ENCODE data around the gene MT1G.
"Not testable (repeated sequence)": the region's sequence is repeated elsewhere in the genome, so short reads cannot be mapped to it uniquely, and the experiment has no call there.

Gene MT1G

DNA sequence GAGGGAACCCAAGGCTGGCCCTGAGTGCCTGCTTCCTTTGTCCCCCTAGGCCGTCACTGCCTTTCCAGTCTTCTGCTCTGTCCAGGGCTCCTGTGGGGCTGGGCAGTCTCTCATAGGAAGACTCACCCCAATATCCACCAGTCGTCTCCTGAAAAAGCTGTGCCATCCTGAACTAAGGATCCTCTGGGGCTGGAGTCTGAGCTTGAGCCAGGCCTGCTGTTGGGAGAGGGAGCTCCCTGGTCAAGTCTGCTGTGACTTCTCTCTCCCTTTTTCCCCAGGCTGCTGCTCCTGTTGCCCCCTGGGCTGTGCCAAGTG, 2.7 kb upstream of the MT1G start:
- no peaks in the 10 kb centered on the region for H3K36me3 Mint-ChIP-seq (ENCODE audit: low read depth)
- no peaks in the 10 kb centered on the region for H3K9me3 Mint-ChIP-seq
- peaks cover 17% of the 10 kb centered on the region for H3K4me1 Mint-ChIP-seq
- peak overlapping the region in 2 of 3 experiments; percentile 21 to 47 for H3K4me3 Mint-ChIP-seq
- peaks cover 100% of the 10 kb centered on the region for H3K27me3 Mint-ChIP-seq (ENCODE audit: low read depth)
- H3K27ac Mint-ChIP-seq = peak overlapping the region in 1 of 3 experiments; percentile 48
- TF ChIP-seq, protein P1, sequence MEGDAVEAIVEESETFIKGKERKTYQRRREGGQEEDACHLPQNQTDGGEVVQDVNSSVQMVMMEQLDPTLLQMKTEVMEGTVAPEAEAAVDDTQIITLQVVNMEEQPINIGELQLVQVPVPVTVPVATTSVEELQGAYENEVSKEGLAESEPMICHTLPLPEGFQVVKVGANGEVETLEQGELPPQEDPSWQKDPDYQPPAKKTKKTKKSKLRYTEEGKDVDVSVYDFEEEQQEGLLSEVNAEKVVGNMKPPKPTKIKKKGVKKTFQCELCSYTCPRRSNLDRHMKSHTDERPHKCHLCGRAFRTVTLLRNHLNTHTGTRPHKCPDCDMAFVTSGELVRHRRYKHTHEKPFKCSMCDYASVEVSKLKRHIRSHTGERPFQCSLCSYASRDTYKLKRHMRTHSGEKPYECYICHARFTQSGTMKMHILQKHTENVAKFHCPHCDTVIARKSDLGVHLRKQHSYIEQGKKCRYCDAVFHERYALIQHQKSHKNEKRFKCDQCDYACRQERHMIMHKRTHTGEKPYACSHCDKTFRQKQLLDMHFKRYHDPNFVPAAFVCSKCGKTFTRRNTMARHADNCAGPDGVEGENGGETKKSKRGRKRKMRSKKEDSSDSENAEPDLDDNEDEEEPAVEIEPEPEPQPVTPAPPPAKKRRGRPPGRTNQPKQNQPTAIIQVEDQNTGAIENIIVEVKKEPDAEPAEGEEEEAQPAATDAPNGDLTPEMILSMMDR (IDR thresholded peaks at IDR 0.05; ENCODE audit: unreplicated experiment in 3 of 3) = no peak

DNA sequence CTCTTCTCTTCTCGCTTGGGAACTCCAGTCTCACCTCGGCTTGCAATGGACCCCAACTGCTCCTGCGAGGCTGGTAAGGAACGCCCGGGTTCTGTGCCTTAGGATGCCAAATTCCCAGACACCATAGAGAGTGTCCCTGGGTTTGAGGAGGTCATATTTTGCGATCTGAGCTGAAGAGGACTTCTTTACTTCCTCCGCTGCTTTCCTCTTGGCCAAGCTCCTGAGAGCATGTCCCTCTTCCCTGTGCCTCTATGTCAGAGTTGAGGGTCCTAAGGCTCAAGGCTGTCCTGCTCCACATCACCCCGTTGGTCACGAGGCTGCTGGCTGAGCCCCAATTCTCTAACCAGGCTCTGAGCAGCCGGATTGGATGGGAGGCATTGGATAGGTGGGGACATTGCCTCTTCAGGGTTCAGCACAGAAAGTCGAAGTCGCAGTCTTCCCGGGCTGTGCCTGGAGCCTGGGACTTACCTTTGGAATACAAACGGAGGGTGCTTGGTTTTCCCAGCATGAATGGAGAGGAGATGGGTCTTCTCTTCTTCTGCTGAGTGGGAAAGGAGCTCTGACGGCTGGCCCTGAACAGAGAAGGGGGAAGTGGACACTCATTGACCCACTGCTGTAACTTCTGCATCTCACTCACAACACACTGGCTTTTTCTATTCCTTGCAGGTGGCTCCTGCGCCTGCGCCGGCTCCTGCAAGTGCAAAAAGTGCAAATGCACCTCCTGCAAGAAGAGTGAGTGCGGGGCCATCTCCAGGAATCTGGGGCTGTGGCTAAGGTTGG, 2.2 kb upstream of the MT1G start:
- peak overlapping the region; percentile 20 to 69 (median 68) for H3K4me3 Mint-ChIP-seq
- TF ChIP-seq, protein P1 (IDR thresholded peaks at IDR 0.05; ENCODE audit: unreplicated experiment in 3 of 3) = no peak
- H3K4me1 Mint-ChIP-seq = peaks cover 12% of the 10 kb centered on the region
- H3K9me3 Mint-ChIP-seq = no peaks in the 10 kb centered on the region
- H3K27ac Mint-ChIP-seq = peak overlapping the region in 1 of 3 experiments; percentile 67
- H3K36me3 Mint-ChIP-seq (ENCODE audit: low read depth) = no peaks in the 10 kb centered on the region
- H3K27me3 Mint-ChIP-seq (ENCODE audit: low read depth) = peaks cover 100% of the 10 kb centered on the region

DNA sequence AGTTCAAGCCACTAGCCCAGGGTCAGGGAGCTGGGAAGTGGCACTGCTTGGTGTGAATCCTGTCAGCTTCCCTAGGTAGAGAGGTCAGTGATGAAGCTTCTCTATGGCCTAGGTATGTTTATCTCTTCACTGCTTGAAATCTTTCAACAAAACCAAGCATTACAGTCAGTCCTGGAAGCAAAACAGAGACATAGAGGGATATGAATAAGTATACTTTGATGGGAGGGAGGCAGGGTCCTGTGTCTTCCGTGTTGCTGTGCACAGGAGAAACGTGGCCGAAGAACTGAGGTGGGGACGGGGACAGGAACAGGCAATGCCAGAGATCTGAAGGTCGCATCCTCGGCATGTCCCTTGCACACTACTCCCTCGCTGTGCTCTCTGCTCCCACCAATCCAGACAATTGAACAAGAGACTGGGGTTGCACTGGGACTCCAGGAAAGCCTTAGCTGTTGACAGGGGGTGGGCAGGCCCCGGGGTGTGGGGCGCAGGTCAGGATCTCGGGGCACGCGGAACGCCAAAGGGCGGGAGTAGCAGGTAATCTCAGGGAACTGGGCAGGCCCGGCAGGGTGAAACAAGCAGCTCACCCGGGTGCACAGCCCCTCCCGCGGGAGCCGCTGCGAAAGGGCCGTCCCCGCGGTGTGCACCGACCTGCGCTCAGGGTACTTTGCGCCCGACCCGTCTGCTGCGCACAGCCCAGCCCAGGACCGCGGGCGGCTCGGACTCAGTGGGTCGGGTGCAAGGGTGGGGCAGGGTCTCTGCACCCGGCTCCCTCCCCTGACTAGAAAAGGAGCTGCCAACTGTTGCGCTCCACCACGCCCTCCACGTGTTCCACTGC, 1.4 kb upstream of the MT1G start, which contains the start of gene MT1H:
MT1H (plus strand) TSS at position 810 of the 835 bp plus-strand sequence. CDS start 71 bp downstream, outside the sequence.
- Mint-ChIP-seq H3K27me3 (ENCODE audit: low read depth) (peaks cover 100% of the 10 kb centered on the region), H3K4me1 (peaks cover 10% of the 10 kb centered on the region), H3K27ac (peak within 1 kb of the TSS in 1 of 3 experiments; percentile 67), H3K36me3 (ENCODE audit: low read depth) (no peaks in the 10 kb centered on the region), H3K9me3 (no peaks in the 10 kb centered on the region), H3K4me3 (peak within 1 kb of the TSS; percentile 20 to 69 (median 68))
- TF ChIP-seq, protein P1 (IDR thresholded peaks at IDR 0.05; ENCODE audit: unreplicated experiment in 3 of 3) = no peak

DNA sequence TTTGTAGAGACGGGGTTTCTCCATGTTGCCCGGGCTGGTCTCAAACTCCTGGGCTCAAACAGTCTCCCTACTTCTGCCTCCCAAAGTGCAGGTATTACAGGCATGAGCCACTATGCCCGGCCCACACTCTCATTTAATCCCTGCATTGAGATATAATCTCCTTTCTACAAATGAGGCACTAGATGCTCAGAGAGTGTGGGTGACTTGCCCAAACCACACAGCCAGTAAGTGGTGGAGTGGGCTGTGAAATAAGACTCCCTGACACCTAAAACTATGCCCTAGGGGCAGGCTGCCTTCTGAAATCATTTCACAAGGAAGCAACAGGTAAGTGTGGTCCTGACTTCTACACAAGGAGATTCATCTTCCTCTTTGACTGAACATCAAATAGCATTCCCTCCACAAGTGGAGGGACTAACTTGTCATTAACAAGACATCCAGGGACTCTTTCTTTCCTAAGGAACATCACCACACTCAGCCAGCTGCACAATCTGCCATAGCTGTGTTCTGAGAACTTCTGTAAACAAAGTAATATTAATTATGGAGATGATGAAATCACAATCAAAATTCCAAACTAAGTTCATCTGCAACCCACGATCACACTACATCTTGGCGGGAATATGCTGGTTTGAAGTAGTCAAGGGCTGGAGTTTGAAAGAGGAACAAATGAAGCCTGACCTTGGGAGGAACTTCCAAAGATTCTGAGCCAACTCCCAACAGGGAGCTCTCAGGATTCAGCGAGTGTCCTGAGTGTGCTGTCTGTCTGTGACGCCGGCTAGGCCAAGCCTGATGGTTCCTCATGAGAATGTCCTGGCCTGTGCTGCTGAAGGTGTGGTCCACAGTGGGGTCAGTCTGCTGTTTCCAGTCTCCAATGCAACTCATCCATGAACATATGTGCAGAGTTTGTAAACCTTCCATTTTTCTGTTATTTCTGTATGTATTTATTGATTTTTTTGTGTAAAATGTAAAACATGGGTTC, 2.3 kb downstream of the MT1G start:
- Mint-ChIP-seq H3K27ac (peak overlapping the region in 1 of 3 experiments; percentile 11), H3K27me3 (ENCODE audit: low read depth) (peaks cover 100% of the 10 kb centered on the region), H3K4me1 (peaks cover 18% of the 10 kb centered on the region), H3K4me3 (peak overlapping the region in 2 of 3 experiments; percentile 29 to 75)
- H3K9me3 Mint-ChIP-seq; H3K36me3 Mint-ChIP-seq (ENCODE audit: low read depth): not testable (repeated sequence)

DNA sequence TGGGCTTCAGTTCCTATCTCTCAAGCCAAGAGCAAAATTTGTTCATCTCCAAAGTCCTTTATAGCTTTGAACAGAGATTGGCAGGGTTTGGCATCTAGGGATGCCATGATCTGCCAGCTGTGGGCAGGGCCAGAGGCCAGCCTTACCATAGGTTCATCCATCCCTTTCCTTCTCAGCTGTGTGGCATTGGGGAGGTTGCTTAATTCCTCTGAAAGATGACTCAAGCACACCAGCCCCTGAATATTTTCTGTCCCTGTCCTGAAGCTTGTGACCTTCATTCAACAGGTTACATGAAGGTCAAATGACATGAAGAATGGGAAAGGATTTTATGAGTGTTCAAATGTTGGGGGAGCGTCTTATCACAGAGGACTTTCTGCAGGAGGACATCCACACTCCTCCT, 3.4 kb downstream of the MT1G start:
- H3K36me3 Mint-ChIP-seq (ENCODE audit: low read depth) = peaks cover 11% of the 10 kb centered on the region
- no peak overlapping the region for H3K27ac Mint-ChIP-seq
- peaks cover 18% of the 10 kb centered on the region for H3K4me1 Mint-ChIP-seq
- no peaks in the 10 kb centered on the region for H3K9me3 Mint-ChIP-seq
- peaks cover 100% of the 10 kb centered on the region for H3K27me3 Mint-ChIP-seq (ENCODE audit: low read depth)
- H3K4me3 Mint-ChIP-seq = peak overlapping the region in 1 of 3 experiments; percentile 50
- TF ChIP-seq, protein P1 (IDR thresholded peaks at IDR 0.05; ENCODE audit: unreplicated experiment in 3 of 3) = no peak

All from nephron (organoid).